Body of pancreas (tissue), 4 donors: ENCODE data around the gene ME3. TPM values are rescaled to one million over a fixed set of nuclear protein-coding genes. Genes with fewer than 3 reads are reported as not detected.
"Not testable (repeated sequence)": the region's sequence is repeated elsewhere in the genome, so short reads cannot be mapped to it uniquely, and the experiment has no call there.

Source experiments
- ATAC-seq: fragments of 150-250 bp; one replicate; pipeline ENCODE4 v1.9.1; 2016
- DNase-seq, 4 donors: peaks; one replicate each; pipeline ENCODE4 v3.0.0-alpha.2; 2019
- H3K27ac ChIP-seq, 4 donors: fragments of 200-600 bp; sonication (generic); 1 replicate in 3 of 4; 2 replicates in 1 of 4; pipeline versions ENCODE4 v1.5.1 to v1.6.1; 2016 to 2019; ENCODE audit warnings: mild to moderate bottlenecking in 1 of 4, mixed read lengths in 1 of 4, moderate library complexity in 1 of 4
- H3K27me3 ChIP-seq, 2 donors: fragments of 200-600 bp; sonication (generic); one replicate each; pipeline ENCODE4 v1.6.0; 2016; ENCODE audit warnings: mild to moderate bottlenecking in 1 of 2
- H3K36me3 ChIP-seq, 2 donors: fragments of 200-600 bp; sonication (generic); replicated peaks in 1 of 2; 2 replicates each; pipeline ENCODE4 v1.5.1; 2016; ENCODE audit warnings: low read depth in 2 of 2; ENCODE audit not compliant: insufficient read depth in 1 of 2
- H3K4me1 ChIP-seq: fragments of 200-600 bp; sonication (generic); one replicate; pipeline ENCODE4 v1.6.0; 2016
- H3K4me3 ChIP-seq, 2 donors: fragments of 200-600 bp; sonication (generic); 1 replicate in 1 of 2; 2 replicates in 1 of 2; pipeline ENCODE4 v1.5.1; 2016 to 2019
- H3K9me3 ChIP-seq, 3 donors: fragments of 200-600 bp; sonication (generic); 1 replicate in 2 of 3; 2 replicates in 1 of 3; pipeline ENCODE4 v1.5.1; 2016
- POLR2A ChIP-seq, 3 donors: fragments of 450-650 bp; IDR thresholded peaks; one replicate each; pipeline ENCODE4 v1.6.1; 2016; ENCODE audit warnings: antibody characterized with exemption in 3 of 3, mild to moderate bottlenecking in 2 of 3
- WGBS, 2 donors: methylation state at CpG; one replicate each; pipeline ENCODE4 v1.1.5; 2017; 5-methylcytosine and 5-hydroxymethylcytosine counted together
- intact Hi-C: fragments of 100-400 bp; cut with DNase I; formaldehyde crosslinking; loops from one replicate; pipeline ENCODE4 v1.15.1; 2023
- total RNA-seq, 2 donors: library from RNA; depleted of rRNA; stranded (reverse); fragments of >200 nt; gene quantifications; one replicate each; pipeline ENCODE4 v1.1.0, GENCODE V29; 2016
- TF ChIP-seq, protein P1 (sequence below), 7 experiments: fragments of 450-650 bp in 4 of 7; fragments of 200-600 bp in 3 of 7; sonication (generic) in 3 of 7; IDR thresholded peaks; one replicate each; pipeline ENCODE4 v1.5.1; 2016 to 2019; ENCODE audit warnings: antibody characterized with exemption in 7 of 7

The ME3 gene
- total RNA-seq, 2 donors from 2014 or later = 20.8 to 54.7 TPM

DNA sequence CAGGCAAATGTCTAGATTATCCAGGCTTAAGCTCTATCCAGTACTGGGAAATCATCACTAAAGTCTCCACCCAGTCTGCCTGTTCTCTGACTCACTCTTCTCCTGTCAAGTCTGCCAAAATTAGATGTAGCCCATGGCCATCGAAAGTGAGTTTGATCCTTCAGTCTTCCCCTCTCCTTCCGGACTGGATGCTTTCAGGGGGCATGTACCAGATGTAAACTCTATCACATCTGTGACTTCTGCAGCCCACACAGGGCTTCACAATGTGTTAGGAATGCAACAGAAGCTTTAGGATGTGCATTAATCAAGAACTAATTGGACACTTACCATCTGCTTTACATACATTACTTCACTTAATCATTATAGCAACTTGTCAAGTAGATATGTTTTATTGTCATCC lies 12.3 kb downstream of the ME3 start:
- Histone ChIP-seq H3K9me3 (no peaks in the 10 kb centered on the region), H3K27ac (no peak overlapping the region), H3K4me3 (no peak overlapping the region), H3K4me1 (no peaks in the 10 kb centered on the region), H3K36me3 (no peaks in the 10 kb centered on the region), H3K27me3 (no peaks in the 10 kb centered on the region)
- intact Hi-C loops = no loop called here
- DNase-seq = no peak
- TF ChIP-seq POLR2A (IDR thresholded peaks at IDR 0.05) = no peak
- TF ChIP-seq, protein P1, sequence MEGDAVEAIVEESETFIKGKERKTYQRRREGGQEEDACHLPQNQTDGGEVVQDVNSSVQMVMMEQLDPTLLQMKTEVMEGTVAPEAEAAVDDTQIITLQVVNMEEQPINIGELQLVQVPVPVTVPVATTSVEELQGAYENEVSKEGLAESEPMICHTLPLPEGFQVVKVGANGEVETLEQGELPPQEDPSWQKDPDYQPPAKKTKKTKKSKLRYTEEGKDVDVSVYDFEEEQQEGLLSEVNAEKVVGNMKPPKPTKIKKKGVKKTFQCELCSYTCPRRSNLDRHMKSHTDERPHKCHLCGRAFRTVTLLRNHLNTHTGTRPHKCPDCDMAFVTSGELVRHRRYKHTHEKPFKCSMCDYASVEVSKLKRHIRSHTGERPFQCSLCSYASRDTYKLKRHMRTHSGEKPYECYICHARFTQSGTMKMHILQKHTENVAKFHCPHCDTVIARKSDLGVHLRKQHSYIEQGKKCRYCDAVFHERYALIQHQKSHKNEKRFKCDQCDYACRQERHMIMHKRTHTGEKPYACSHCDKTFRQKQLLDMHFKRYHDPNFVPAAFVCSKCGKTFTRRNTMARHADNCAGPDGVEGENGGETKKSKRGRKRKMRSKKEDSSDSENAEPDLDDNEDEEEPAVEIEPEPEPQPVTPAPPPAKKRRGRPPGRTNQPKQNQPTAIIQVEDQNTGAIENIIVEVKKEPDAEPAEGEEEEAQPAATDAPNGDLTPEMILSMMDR (IDR thresholded peaks at IDR 0.05) = no peak
- 77 to 81% methylated on average over 2 of the region's 2 CpGs for WGBS, 2 donors
- no peak for ATAC-seq

DNA sequence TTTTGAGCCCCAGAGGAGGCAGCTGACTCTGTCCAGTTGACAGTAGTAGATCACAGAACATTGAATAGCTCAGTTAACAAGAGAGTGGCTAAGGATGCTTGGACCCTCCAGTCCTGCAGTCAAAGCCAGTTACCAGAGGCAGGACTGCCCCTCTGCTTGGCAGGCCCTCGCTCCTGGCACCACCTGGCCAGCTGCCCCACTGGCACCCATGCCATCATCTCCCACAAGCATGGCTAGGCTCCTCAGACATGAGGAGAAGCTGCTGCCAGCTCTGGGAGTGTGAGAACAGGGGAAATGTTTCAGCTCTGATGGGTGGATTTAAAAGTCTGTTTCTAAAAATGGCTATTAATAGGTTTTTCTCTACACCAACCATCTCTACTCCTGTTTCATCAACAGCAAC lies 13.9 kb downstream of the ME3 start:
- no peaks in the 10 kb centered on the region for H3K4me1 ChIP-seq
- H3K9me3 ChIP-seq = no peaks in the 10 kb centered on the region
- ATAC-seq (no peak), DNase-seq (no peak)
- WGBS, 2 donors = 94 to 100% methylated on average over 1 of the region's 1 CpG
- no peaks in the 10 kb centered on the region for H3K27me3 ChIP-seq
- no peak overlapping the region for H3K27ac ChIP-seq
- no peaks in the 10 kb centered on the region for H3K36me3 ChIP-seq
- TF ChIP-seq, protein P1 (IDR thresholded peaks at IDR 0.05) = no peak
- TF ChIP-seq POLR2A (IDR thresholded peaks at IDR 0.05) = no peak
- no peak overlapping the region for H3K4me3 ChIP-seq
- intact Hi-C loops = no loop called here

DNA sequence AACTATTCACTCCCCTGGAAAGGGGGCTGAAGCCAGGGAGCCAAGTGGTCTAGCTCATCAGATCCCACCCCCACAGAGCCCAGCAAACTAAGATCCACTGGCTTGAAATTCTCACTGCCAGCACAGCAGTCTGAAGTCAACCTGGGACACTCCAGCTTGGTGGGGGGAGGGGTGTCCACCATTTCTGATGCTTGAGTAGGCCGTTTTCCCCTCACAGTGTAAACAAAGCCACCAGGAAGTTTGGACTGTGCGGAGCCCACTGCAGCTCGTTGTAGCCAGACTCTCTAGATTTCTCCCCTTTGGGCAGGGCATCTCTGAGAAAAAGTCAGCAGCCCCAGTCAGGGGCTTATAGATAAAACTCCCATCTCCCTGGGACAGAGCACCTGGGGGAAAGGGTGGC lies 27.2 kb downstream of the ME3 start:
- H3K27ac ChIP-seq, intact Hi-C loops, ATAC-seq, H3K4me3 ChIP-seq, H3K36me3 ChIP-seq, H3K27me3 ChIP-seq, H3K9me3 ChIP-seq, DNase-seq, H3K4me1 ChIP-seq: not testable (repeated sequence)
- 77 to 80% methylated on average over 1 to 3 of the region's 3 CpGs for WGBS, 2 donors

DNA sequence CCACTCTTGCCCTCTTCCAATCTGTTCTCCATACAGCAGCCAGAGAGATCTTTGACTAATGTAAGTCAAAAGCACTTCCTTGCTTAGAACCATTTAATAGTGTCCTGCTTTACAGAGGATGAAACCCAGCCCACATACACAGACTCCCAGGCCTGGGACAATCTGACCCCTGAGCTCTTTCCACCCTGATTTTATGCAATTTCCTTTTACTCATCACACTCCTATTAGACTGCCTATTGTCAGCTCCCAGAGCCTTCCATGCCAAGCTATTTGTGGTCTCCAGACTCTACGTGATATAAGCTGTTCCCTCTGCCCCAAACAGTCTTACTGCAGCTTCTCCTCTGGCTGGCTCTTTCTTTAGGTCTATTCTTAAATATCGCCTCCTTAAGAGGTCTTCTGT lies 28.1 kb downstream of the ME3 start:
- H3K4me3 ChIP-seq = no peak overlapping the region
- H3K27me3 ChIP-seq = no peaks in the 10 kb centered on the region
- 82 to 91% methylated on average over 2 of the region's 2 CpGs for WGBS, 2 donors
- H3K4me1 ChIP-seq = peaks cover 3% of the 10 kb centered on the region
- peak in 1 of 4 donors; percentile 21 for DNase-seq
- no peaks in the 10 kb centered on the region for H3K36me3 ChIP-seq
- H3K27ac ChIP-seq = no peak overlapping the region
- intact Hi-C loops = no loop called here
- TF ChIP-seq, protein P1 (IDR thresholded peaks at IDR 0.05) = no peak
- TF ChIP-seq POLR2A (IDR thresholded peaks at IDR 0.05) = no peak
- ATAC-seq = peak; percentile 38
- H3K9me3 ChIP-seq = no peaks in the 10 kb centered on the region

DNA sequence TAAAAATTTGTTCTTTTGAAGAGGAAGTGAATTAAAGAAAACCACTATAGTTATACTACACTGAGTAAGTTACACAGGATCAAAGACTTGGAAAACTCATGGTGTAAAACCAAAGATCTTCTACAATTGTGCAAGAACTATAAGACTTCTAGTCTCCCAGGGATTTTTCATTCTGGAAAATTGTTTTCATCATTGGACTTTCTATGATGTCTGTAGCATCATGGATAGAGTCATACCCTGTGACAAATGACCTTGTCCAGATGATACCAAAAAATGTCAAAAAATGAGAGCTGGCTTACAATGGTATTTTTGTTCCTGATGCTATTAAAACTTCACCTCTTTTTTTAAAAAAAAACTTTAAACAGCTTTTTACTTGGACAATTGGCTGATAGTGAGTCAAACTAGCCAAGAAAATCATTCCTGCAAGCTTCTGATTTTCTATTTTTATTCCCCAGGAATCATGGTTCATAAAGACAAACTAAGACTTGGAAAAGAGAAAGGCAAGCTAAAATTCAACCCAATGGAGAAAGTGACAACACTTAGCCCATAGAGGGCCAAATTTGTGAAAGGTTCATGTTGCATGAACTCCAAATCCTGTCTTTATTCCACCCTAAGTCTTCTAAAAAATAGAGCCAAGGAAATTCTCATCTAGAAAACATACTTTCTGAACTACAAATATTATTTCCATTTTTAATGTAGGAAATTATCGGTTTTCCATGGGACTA lies 30.7 kb downstream of the ME3 start:
- Histone ChIP-seq H3K36me3 (no peaks in the 10 kb centered on the region), H3K27ac (no peak overlapping the region), H3K27me3 (no peaks in the 10 kb centered on the region), H3K4me1 (peaks cover 3% of the 10 kb centered on the region), H3K9me3 (no peaks in the 10 kb centered on the region), H3K4me3 (no peak overlapping the region)
- WGBS, 2 donors = 96 to 97% methylated on average over 1 of the region's 1 CpG
- ATAC-seq = no peak
- DNase-seq = no peak
- intact Hi-C loops = no loop called here
- no peak for TF ChIP-seq POLR2A (IDR thresholded peaks at IDR 0.05)
- TF ChIP-seq, protein P1 (IDR thresholded peaks at IDR 0.05) = no peak
